Endothelial cell of umbilical vein (primary cell): ENCODE measurements around the gene CSGALNACT2. TPM values are rescaled to one million over a fixed set of nuclear protein-coding genes. Genes with fewer than 3 reads are reported as not detected.

ENCODE experiments used
- BruUV-seq: library from RNA; stranded (reverse); fragments of 400-500 nt; replicated peaks from 2 replicates; lab custom pipeline; 2021; lab: Mats Ljungman, UMichigan
- CTCF ChIA-PET: fragments of 300-600, 350-600 bp; sonication (Branson Sonifier 250); formaldehyde crosslinking; loops from one replicate; lab custom pipeline; 2021; ENCODE audit warnings: antibody characterized with exemption, inconsistent platforms; lab: Charles Lee
- POLR2A ChIA-PET: fragments of 300-600, 350-600 bp; sonication (Branson Sonifier 250); formaldehyde crosslinking; loops from one replicate; lab custom pipeline; 2021; ENCODE audit warnings: antibody characterized with exemption, inconsistent platforms; lab: Charles Lee
- DNase-seq: peaks from one replicate; pipeline ENCODE4 v3.0.0-alpha.2; 2011; ENCODE audit warnings: low read depth, low spot score
- FAIRE-seq: peaks from 2 replicates; lab custom pipeline; 2011; peaks lifted over from hg19 to GRCh38; lab: Jason Lieb, UNC
- H2AFZ ChIP-seq: 2 replicates; pipeline ENCODE4 v1.6.0; 2012; ENCODE audit warnings: low read depth, low read length, control low read depth, inconsistent platforms
- H3K27ac ChIP-seq: 2 replicates; pipeline ENCODE4 v1.5.1; 2011; ENCODE audit warnings: low read depth, mild to moderate bottlenecking, control low read depth, low read length, moderate library complexity; ENCODE audit not compliant: insufficient read depth
- H3K27me3 ChIP-seq, 2 experiments: 2 replicates each; pipeline versions ENCODE4 v1.6.0 to v1.6.1; 2011; ENCODE audit warnings: low read length in 2 of 2, mixed read lengths in 1 of 2; ENCODE audit not compliant: control insufficient read depth in 2 of 2, insufficient read depth in 2 of 2
- H3K36me3 ChIP-seq, 2 experiments: 2 replicates in 1 of 2; 3 replicates in 1 of 2; pipeline ENCODE4 v1.5.1; 2011; ENCODE audit warnings: low read length in 2 of 2, mild to moderate bottlenecking in 1 of 2, moderate library complexity in 1 of 2; ENCODE audit not compliant: control insufficient read depth in 2 of 2, insufficient read depth in 2 of 2; ENCODE audit errors: extremely low read depth in 1 of 2
- H3K4me1 ChIP-seq: 3 replicates; pipeline ENCODE4 v1.5.1; 2011; ENCODE audit warnings: mild to moderate bottlenecking, low read length; ENCODE audit not compliant: control insufficient read depth, insufficient read depth; ENCODE audit errors: extremely low read depth
- H3K4me2 ChIP-seq: 2 replicates; pipeline ENCODE4 v1.6.1; 2011; ENCODE audit warnings: low read length, control low read depth, mixed read lengths; ENCODE audit not compliant: insufficient read depth
- H3K4me3 ChIP-seq, 3 experiments: fragments of 200-600 bp in 1 of 3; sonication (generic), shearing (Covaris generic) in 1 of 3; replicated peaks in 1 of 3; 2 replicates each; pipeline ENCODE4 v1.5.1; 2011 to 2016; ENCODE audit warnings: control low read depth in 3 of 3, low read length in 3 of 3, mild to moderate bottlenecking in 2 of 3, inconsistent platforms in 1 of 3, low read depth in 1 of 3, moderate library complexity in 1 of 3; ENCODE audit not compliant: insufficient read depth in 1 of 3
- H3K79me2 ChIP-seq: 2 replicates; pipeline ENCODE4 v1.6.0; 2012; ENCODE audit warnings: low read length, inconsistent platforms; ENCODE audit not compliant: control insufficient read depth, insufficient read depth
- H3K9ac ChIP-seq: replicated peaks from 2 replicates; pipeline ENCODE3; 2011; ENCODE audit warnings: low read length, control low read depth; ENCODE audit not compliant: insufficient read depth; ENCODE audit errors: extremely low read depth
- H3K9me1 ChIP-seq: replicated peaks from 3 replicates; pipeline ENCODE4 v1.6.0; 2011; ENCODE audit warnings: mild to moderate bottlenecking, low read length; ENCODE audit not compliant: control insufficient read depth, insufficient read depth; ENCODE audit errors: extremely low read depth
- H3K9me3 ChIP-seq: replicated peaks from 2 replicates; pipeline ENCODE4 v1.5.1; 2012; ENCODE audit warnings: low read length, inconsistent platforms; ENCODE audit not compliant: control insufficient read depth, insufficient read depth
- H4K20me1 ChIP-seq: replicated peaks from 2 replicates; pipeline ENCODE3; 2011; ENCODE audit warnings: mild to moderate bottlenecking, low read length; ENCODE audit not compliant: control insufficient read depth, insufficient read depth; ENCODE audit errors: extremely low read depth
- EZH2 ChIP-seq: IDR thresholded peaks from 2 replicates; pipeline ENCODE4 v1.6.1; 2012; ENCODE audit warnings: borderline replicate concordance, low read depth, mild to moderate bottlenecking, moderate library complexity, low read length, inconsistent platforms; ENCODE audit not compliant: severe bottlenecking
- FOS ChIP-seq: IDR thresholded peaks from 2 replicates; pipeline ENCODE4 v1.6.1; 2011; ENCODE audit warnings: mild to moderate bottlenecking, low read length, moderate library complexity, borderline replicate concordance; ENCODE audit not compliant: insufficient read depth
- GATA2 ChIP-seq: IDR thresholded peaks from 2 replicates; pipeline ENCODE4 v1.7.0; 2011; ENCODE audit warnings: low read depth, mild to moderate bottlenecking, moderate library complexity, mixed read lengths, low read length; ENCODE audit not compliant: insufficient read length, insufficient read depth
- JUN ChIP-seq: IDR thresholded peaks from 2 replicates; pipeline ENCODE4 v1.6.1; 2011; ENCODE audit warnings: borderline replicate concordance, low read depth; ENCODE audit not compliant: insufficient read length, insufficient read depth
- MYC ChIP-seq: IDR thresholded peaks from one replicate; pipeline ENCODE4 v1.6.1; 2011; ENCODE audit warnings: mild to moderate bottlenecking, low read depth, low read length
- POLR2A ChIP-seq: IDR thresholded peaks from 2 replicates; pipeline ENCODE4 v1.6.1; 2012; ENCODE audit warnings: low read depth, mild to moderate bottlenecking, control low read depth, low read length
- POLR2AphosphoS5 ChIP-seq: IDR thresholded peaks from 2 replicates; pipeline ENCODE4 v1.6.1; 2012; ENCODE audit warnings: low read depth, mild to moderate bottlenecking, control low read depth, low read length, moderate library complexity; ENCODE audit not compliant: insufficient read depth
- dilution Hi-C: fragments of 300-500 bp; cut with MboI; formaldehyde crosslinking; loops from one replicate; pipeline ENCODE4 v1.15.0; 2019; ENCODE audit warnings: low sequenced_read_pairs; ENCODE audit not compliant: extremely low pct_ligation_motif_present
- intact Hi-C: fragments of 100-400 bp; cut with micrococcal nuclease; formaldehyde crosslinking; loops from one replicate; pipeline ENCODE4 v1.10.0; 2022
- polyA plus RNA-seq, 4 experiments: library from polyadenylated mRNA; depleted of rRNA in 3 of 4; stranded (reverse) in 3 of 4; unstranded in 1 of 4; fragments of >200 nt; gene quantifications; 2 replicates each; pipeline versions ENCODE4 v1.2.1 to v1.2.3, GENCODE V29; 2011 to 2012; ENCODE audit warnings: missing spikeins in 1 of 4
- total RNA-seq: library from RNA; stranded (reverse); gene quantifications from 2 replicates; pipeline ENCODE4 v1.2.3, GENCODE V29; 2021
- TF ChIP-seq, protein P1 (sequence below), 2 donors: IDR thresholded peaks; 1 replicate in 1 of 2; 2 replicates in 1 of 2; pipeline ENCODE4 v1.5.1; 2011; ENCODE audit warnings: low read length in 2 of 2, mild to moderate bottlenecking in 2 of 2, moderate library complexity in 2 of 2, control low read depth in 1 of 2, inconsistent platforms in 1 of 2, low read depth in 1 of 2; ENCODE audit not compliant: insufficient read depth in 1 of 2; ENCODE audit errors: extremely low read depth in 1 of 2
- TF ChIP-seq, protein P2 (sequence below): IDR thresholded peaks from 2 replicates; pipeline ENCODE4 v1.6.1; 2011; ENCODE audit not compliant: insufficient read depth, insufficient read length

The CSGALNACT2 gene
- total and polyA plus RNA-seq, 2 donors (not counting 3 experiments of a cell fraction or from before 2014, with no cell fraction given): 9.7 to 17.7 TPM

DNA sequence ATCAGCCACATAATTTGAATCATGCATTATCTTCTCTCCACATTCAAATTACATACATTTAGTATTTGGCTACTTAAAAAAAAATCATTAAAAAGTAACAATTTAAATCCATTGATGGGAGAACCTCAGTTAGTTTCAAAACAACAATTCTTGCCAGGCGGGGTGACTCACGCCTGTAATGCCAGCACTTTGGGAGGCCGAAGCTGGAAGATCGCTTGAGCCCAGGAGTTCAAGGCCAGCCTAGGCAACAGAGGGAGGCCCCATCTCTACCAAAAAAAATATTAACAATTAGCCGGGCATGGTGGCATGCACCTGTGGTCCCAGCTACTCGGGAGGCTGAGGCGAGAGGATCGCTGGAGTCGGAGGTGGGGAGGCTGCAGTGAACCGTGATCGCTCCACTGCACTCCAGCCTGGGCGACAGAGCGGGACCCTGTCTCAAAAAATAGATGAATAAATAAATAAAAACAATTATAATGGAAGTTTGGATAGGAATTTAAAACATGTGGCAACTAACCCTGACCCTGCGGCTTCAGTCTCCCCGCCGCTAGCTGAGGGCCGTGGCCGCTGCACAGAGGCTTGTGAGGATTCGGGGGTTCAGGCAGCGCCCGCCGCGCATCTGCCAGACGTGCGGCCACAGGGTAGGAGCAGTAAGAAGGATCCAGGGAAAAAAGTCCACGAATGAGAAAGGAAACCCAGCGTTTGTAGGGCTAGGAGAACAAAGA lies 1.1 kb upstream of the CSGALNACT2 start:
- no peak for DNase-seq
- Histone ChIP-seq H3K9ac (peak overlapping the region; percentile 92), H2AFZ (peak overlapping the region; percentile 41), H3K4me3 (peak overlapping the region; percentile 35 to 98 (median 75)), H4K20me1 (no peaks in the 10 kb centered on the region), H3K27me3 (peaks cover 2 to 9% of the 10 kb centered on the region in 2 experiments), H3K27ac (peak overlapping the region; percentile 81), H3K4me1 (peaks cover 24% of the 10 kb centered on the region), H3K9me3 (no peaks in the 10 kb centered on the region), H3K36me3 (no peaks in the 10 kb centered on the region), H3K4me2 (peak overlapping the region; percentile 56), H3K9me1 (no peaks in the 10 kb centered on the region), H3K79me2 (peaks cover 30% of the 10 kb centered on the region)
- BruUV-seq: no TSS peak
- intact Hi-C loops: loop anchor here (5.0 kb wide), 1 partner anchor 270 kb away; the partner anchor contains the start of gene HNRNPF
- dilution Hi-C loops: no loop called here
- TF ChIP-seq EZH2 (no peak), FOS (no peak), MYC (no peak), POLR2A (no peak), GATA2 (no peak), JUN (no peak), POLR2AphosphoS5 (no peak)
- TF ChIP-seq, protein P1, sequence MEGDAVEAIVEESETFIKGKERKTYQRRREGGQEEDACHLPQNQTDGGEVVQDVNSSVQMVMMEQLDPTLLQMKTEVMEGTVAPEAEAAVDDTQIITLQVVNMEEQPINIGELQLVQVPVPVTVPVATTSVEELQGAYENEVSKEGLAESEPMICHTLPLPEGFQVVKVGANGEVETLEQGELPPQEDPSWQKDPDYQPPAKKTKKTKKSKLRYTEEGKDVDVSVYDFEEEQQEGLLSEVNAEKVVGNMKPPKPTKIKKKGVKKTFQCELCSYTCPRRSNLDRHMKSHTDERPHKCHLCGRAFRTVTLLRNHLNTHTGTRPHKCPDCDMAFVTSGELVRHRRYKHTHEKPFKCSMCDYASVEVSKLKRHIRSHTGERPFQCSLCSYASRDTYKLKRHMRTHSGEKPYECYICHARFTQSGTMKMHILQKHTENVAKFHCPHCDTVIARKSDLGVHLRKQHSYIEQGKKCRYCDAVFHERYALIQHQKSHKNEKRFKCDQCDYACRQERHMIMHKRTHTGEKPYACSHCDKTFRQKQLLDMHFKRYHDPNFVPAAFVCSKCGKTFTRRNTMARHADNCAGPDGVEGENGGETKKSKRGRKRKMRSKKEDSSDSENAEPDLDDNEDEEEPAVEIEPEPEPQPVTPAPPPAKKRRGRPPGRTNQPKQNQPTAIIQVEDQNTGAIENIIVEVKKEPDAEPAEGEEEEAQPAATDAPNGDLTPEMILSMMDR (IDR thresholded peaks at IDR 0.05; ENCODE audit: extremely low read depth in 1 of 2, insufficient read depth in 1 of 2, low read depth in 1 of 2, low read length in 2 of 2): no peak
- TF ChIP-seq, protein P2, sequence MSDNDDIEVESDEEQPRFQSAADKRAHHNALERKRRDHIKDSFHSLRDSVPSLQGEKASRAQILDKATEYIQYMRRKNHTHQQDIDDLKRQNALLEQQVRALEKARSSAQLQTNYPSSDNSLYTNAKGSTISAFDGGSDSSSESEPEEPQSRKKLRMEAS: no peak
- no peak for FAIRE-seq
- ChIA-PET CTCF (interaction anchor here (1.7 kb wide), 1 partner anchor 68 kb away, joined by 12 read pairs; no protein-coding TSS in a partner anchor), POLR2A (no interaction called here)
